HepG2 (cell line): ENCODE data around the gene FAM111A. TPM values are rescaled to one million over a fixed set of nuclear protein-coding genes. Genes with fewer than 3 reads are reported as not detected.

ENCODE experiments used
- ARNT2 ChIP-seq: sonication (generic); formaldehyde crosslinking; IDR thresholded peaks from 2 replicates; pipeline ENCODE4 v1.8.0; 2022; ENCODE audit warnings: mild to moderate bottlenecking, low read depth, missing genetic modification reagents, moderate library complexity
- ATM ChIP-seq: fragments of 450-650 bp; IDR thresholded peaks from 2 replicates; pipeline ENCODE4 v1.7.1; 2017; ENCODE audit warnings: mild to moderate bottlenecking, borderline replicate concordance
- GLI4 ChIP-seq: sonication (generic); formaldehyde crosslinking; IDR thresholded peaks from 2 replicates; pipeline ENCODE4 v1.5.1; 2020; ENCODE audit warnings: missing genetic modification reagents, mild to moderate bottlenecking, moderate library complexity, borderline replicate concordance
- GTF2F1 ChIP-seq: fragments of 150-350 bp; IDR thresholded peaks from 2 replicates; pipeline ENCODE4 v1.6.1; 2014; ENCODE audit warnings: low read length
- HDAC2 ChIP-seq: sonication (generic); formaldehyde crosslinking; IDR thresholded peaks from 2 replicates; pipeline ENCODE4 v1.4.0; 2020; ENCODE audit warnings: missing genetic modification reagents
- HNRNPLL ChIP-seq: fragments of 200-400 bp; formaldehyde crosslinking; IDR thresholded peaks from 2 replicates; pipeline ENCODE4 v1.6.1; 2017; ENCODE audit warnings: mild to moderate bottlenecking, low read depth, low read length; ENCODE audit not compliant: poor library complexity, severe bottlenecking
- KMT2A ChIP-seq: sonication (generic); formaldehyde crosslinking; IDR thresholded peaks from 2 replicates; pipeline ENCODE4 v1.4.0; 2020; ENCODE audit warnings: missing genetic modification reagents
- NONO ChIP-seq, 2 experiments: fragments of 450-650 bp in 1 of 2; sonication (generic) in 1 of 2; formaldehyde crosslinking in 1 of 2; IDR thresholded peaks in 1 of 2; conservative IDR thresholded peaks in 1 of 2; 2 replicates each; pipeline versions ENCODE4 v1.6.1 to v1.8.0; 2017 to 2022; ENCODE audit warnings: mild to moderate bottlenecking in 1 of 2, missing genetic modification reagents in 1 of 2, moderate library complexity in 1 of 2
- STAT5B ChIP-seq: sonication (generic); formaldehyde crosslinking; IDR thresholded peaks from 2 replicates; pipeline ENCODE4 v1.4.0; 2020; ENCODE audit warnings: missing genetic modification reagents
- SUZ12 ChIP-seq: fragments of 150-350 bp; IDR thresholded peaks from 2 replicates; pipeline ENCODE4 v1.6.1; 2014; ENCODE audit warnings: low read depth, low read length
- ZNF550 ChIP-seq: sonication (generic); formaldehyde crosslinking; IDR thresholded peaks from 2 replicates; pipeline ENCODE4 v1.4.0; 2020; ENCODE audit warnings: mild to moderate bottlenecking, missing genetic modification reagents, borderline replicate concordance
- ZNF709 ChIP-seq: sonication (generic); formaldehyde crosslinking; IDR thresholded peaks from 2 replicates; pipeline ENCODE4 v1.5.0; 2020; ENCODE audit warnings: mild to moderate bottlenecking, missing genetic modification reagents
- ZNF788 ChIP-seq: sonication (generic); formaldehyde crosslinking; IDR thresholded peaks from 2 replicates; pipeline ENCODE4 v1.5.0; 2020; ENCODE audit warnings: mild to moderate bottlenecking, missing genetic modification reagents, borderline replicate concordance
- polyA plus RNA-seq, 8 experiments: library from polyadenylated mRNA; depleted of rRNA in 3 of 8; stranded (reverse) in 7 of 8; unstranded in 1 of 8; fragments of >200 nt; fragmentation: Illumina TruSeq in 4 of 8; extraction: Trizol in 4 of 8; gene quantifications; 2 replicates each; pipeline versions ENCODE4 v1.2.1 to v1.2.3, GENCODE V29; 2011 to 2016; ENCODE audit warnings: low read depth in 4 of 8, missing spikeins in 1 of 8, mixed read lengths in 1 of 8; ENCODE audit not compliant: insufficient read depth in 1 of 8
- total RNA-seq, 5 experiments: library from RNA; depleted of rRNA; stranded (reverse); fragments of >200 nt; fragmentation: Illumina TruSeq; extraction: Trizol; gene quantifications; 2 replicates each; pipeline ENCODE4 v1.2.3, GENCODE V29; 2016; ENCODE audit warnings: low read depth in 1 of 5
- TF ChIP-seq, protein P1 (sequence below): sonication (generic); formaldehyde crosslinking; IDR thresholded peaks from 2 replicates; pipeline ENCODE4 v1.4.0; 2020; ENCODE audit warnings: low read depth, mild to moderate bottlenecking, missing genetic modification reagents
- TF ChIP-seq, protein P2 (sequence below): sonication (generic); formaldehyde crosslinking; IDR thresholded peaks from 2 replicates; pipeline ENCODE4 v1.8.1; 2023; ENCODE audit warnings: missing genetic modification reagents, inconsistent platforms, borderline replicate concordance
- TF ChIP-seq, protein P3 (sequence below): sonication (generic); formaldehyde crosslinking; IDR thresholded peaks from 2 replicates; pipeline ENCODE4 v1.5.1; 2020; ENCODE audit warnings: missing genetic modification reagents, mild to moderate bottlenecking, borderline replicate concordance
- TF ChIP-seq, protein P4 (sequence below): IDR thresholded peaks from 2 replicates; pipeline ENCODE4 v1.6.1; 2016
- TF ChIP-seq, protein P5 (sequence below): sonication (generic); formaldehyde crosslinking; IDR thresholded peaks from 2 replicates; pipeline ENCODE4 v1.9.0; 2022; ENCODE audit warnings: missing genetic modification reagents, mild to moderate bottlenecking, borderline replicate concordance

FAM111A gene
- total and polyA plus RNA-seq, 2 of the 13 experiments (the other 11 are each of a cell fraction or from before 2014, with no cell fraction given) = 3.2 to 13.5 TPM

DNA sequence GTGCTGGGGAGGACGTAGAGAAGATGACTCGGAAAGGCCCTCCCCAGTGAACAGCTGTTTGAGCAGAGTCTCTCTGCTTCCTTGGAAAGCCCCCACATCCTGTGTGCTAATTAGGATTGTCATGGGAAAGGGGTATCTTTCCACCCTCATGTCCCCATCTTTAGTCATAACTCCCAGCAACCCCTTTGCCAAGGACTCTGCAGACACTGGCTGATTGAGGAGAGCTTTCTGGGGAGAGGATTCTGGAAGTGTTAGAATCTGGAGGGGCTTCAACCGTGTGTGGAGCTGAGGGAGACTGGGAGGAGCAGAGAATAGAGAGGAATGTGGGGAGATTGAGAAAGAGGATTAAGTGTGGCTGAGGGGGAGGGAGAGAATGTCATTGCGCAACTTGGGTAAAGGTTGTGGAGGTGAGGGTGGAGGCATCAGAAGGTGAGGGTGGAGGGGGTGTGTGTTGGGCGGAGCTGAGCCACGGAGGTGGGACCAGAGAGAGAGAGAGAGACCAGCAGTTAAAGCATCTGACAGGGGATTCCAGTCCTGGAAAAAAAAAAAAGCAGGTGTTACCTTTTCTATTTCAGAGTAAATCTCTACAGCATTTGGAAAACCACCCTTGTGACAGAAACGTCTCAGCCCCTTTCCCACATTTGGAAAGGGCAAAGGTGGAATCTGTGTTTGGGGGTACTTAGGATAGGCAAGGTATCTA, 31.5 kb downstream of the FAM111A start (continued):
- no peak for TF ChIP-seq NONO (IDR thresholded peaks at IDR 0.05)
- TF ChIP-seq NONO (CRISPR knock-in tag; conservative IDR thresholded peaks at IDR 0.05) = peak; percentile 60; the same call in 1 of the 2 replicates
- TF ChIP-seq, protein P1, sequence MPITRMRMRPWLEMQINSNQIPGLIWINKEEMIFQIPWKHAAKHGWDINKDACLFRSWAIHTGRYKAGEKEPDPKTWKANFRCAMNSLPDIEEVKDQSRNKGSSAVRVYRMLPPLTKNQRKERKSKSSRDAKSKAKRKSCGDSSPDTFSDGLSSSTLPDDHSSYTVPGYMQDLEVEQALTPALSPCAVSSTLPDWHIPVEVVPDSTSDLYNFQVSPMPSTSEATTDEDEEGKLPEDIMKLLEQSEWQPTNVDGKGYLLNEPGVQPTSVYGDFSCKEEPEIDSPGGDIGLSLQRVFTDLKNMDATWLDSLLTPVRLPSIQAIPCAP (CRISPR knock-in tag) = no peak
- TF ChIP-seq, protein P2, sequence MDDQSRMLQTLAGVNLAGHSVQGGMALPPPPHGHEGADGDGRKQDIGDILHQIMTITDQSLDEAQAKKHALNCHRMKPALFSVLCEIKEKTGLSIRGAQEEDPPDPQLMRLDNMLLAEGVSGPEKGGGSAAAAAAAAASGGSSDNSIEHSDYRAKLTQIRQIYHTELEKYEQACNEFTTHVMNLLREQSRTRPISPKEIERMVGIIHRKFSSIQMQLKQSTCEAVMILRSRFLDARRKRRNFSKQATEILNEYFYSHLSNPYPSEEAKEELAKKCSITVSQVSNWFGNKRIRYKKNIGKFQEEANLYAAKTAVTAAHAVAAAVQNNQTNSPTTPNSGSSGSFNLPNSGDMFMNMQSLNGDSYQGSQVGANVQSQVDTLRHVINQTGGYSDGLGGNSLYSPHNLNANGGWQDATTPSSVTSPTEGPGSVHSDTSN (CRISPR knock-in tag) = no peak
- TF ChIP-seq ATM = no peak
- TF ChIP-seq ZNF788 (CRISPR knock-in tag) = peak; percentile 50; the same call in 1 of the 2 replicates
- no peak for TF ChIP-seq STAT5B (CRISPR knock-in tag)
- TF ChIP-seq KMT2A (CRISPR knock-in tag) = 0 out of 2 replicates have a peak, but pooled peaks have one; percentile 16
- TF ChIP-seq, protein P3, sequence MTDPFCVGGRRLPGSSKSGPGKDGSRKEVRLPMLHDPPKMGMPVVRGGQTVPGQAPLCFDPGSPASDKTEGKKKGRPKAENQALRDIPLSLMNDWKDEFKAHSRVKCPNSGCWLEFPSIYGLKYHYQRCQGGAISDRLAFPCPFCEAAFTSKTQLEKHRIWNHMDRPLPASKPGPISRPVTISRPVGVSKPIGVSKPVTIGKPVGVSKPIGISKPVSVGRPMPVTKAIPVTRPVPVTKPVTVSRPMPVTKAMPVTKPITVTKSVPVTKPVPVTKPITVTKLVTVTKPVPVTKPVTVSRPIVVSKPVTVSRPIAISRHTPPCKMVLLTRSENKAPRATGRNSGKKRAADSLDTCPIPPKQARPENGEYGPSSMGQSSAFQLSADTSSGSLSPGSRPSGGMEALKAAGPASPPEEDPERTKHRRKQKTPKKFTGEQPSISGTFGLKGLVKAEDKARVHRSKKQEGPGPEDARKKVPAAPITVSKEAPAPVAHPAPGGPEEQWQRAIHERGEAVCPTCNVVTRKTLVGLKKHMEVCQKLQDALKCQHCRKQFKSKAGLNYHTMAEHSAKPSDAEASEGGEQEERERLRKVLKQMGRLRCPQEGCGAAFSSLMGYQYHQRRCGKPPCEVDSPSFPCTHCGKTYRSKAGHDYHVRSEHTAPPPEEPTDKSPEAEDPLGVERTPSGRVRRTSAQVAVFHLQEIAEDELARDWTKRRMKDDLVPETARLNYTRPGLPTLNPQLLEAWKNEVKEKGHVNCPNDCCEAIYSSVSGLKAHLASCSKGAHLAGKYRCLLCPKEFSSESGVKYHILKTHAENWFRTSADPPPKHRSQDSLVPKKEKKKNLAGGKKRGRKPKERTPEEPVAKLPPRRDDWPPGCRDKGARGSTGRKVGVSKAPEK (CRISPR knock-in tag) = 0 out of 2 replicates have a peak, but pooled peaks have one; percentile 29
- TF ChIP-seq, protein P4, sequence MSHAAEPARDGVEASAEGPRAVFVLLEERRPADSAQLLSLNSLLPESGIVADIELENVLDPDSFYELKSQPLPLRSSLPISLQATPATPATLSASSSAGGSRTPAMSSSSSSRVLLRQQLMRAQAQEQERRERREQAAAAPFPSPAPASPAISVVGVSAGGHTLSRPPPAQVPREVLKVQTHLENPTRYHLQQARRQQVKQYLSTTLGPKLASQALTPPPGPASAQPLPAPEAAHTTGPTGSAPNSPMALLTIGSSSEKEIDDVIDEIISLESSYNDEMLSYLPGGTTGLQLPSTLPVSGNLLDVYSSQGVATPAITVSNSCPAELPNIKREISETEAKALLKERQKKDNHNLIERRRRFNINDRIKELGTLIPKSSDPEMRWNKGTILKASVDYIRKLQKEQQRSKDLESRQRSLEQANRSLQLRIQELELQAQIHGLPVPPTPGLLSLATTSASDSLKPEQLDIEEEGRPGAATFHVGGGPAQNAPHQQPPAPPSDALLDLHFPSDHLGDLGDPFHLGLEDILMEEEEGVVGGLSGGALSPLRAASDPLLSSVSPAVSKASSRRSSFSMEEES (CRISPR knock-in tag) = no peak
- TF ChIP-seq ZNF709 (CRISPR knock-in tag) = no peak
- peak; percentile 67; the same call in 1 of the 2 replicates for TF ChIP-seq HDAC2 (CRISPR knock-in tag)
- TF ChIP-seq GLI4 = no peak
- TF ChIP-seq HNRNPLL = no peak
- TF ChIP-seq, protein P5, sequence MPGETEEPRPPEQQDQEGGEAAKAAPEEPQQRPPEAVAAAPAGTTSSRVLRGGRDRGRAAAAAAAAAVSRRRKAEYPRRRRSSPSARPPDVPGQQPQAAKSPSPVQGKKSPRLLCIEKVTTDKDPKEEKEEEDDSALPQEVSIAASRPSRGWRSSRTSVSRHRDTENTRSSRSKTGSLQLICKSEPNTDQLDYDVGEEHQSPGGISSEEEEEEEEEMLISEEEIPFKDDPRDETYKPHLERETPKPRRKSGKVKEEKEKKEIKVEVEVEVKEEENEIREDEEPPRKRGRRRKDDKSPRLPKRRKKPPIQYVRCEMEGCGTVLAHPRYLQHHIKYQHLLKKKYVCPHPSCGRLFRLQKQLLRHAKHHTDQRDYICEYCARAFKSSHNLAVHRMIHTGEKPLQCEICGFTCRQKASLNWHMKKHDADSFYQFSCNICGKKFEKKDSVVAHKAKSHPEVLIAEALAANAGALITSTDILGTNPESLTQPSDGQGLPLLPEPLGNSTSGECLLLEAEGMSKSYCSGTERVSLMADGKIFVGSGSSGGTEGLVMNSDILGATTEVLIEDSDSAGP (CRISPR knock-in tag) = 0 out of 2 replicates have a peak, but pooled peaks have one; percentile 30
- TF ChIP-seq ZNF550 (CRISPR knock-in tag) = no peak
- TF ChIP-seq GTF2F1 = no peak
- no peak for TF ChIP-seq SUZ12
- TF ChIP-seq ARNT2 (CRISPR knock-in tag) = no peak
